K562 (cell line): ENCODE results near the gene GRXCR2. TPM values are rescaled to one million over a fixed set of nuclear protein-coding genes. Genes with fewer than 3 reads are reported as not detected.

ENCODE experiments used
- ATAC-seq: fragments of 200-7000 bp; cut with Tn5 transposase; 3 replicates; pipeline ENCODE4 v1.9.1; 2020; ENCODE audit warnings: moderate library complexity
- BruUV-seq: library from RNA; stranded (reverse); fragments of 400-500 nt; replicated peaks from 2 replicates; lab custom pipeline; 2021; lab: Mats Ljungman, UMichigan
- CTCF ChIA-PET: fragments of 300-600 bp; formaldehyde crosslinking; extraction: SDS; loops from one replicate; lab custom pipeline; 2021; ENCODE audit warnings: low intra/inter-chr PET ratio; lab: Yijun Ruan, JAX
- POLR2A ChIA-PET: fragments of 300-600, 350-650 bp; sonication (Branson Sonifier 250); formaldehyde crosslinking; extraction: SDS; loops from one replicate; lab custom pipeline; 2021; ENCODE audit warnings: antibody characterized with exemption, inconsistent platforms; lab: Yijun Ruan, JAX
- DNase-seq, 4 experiments: peaks; one replicate each; pipeline versions ENCODE4 v3.0.0 to v3.0.0-alpha.2; 2011 to 2018; ENCODE audit warnings: low spot score in 3 of 4, mixed read lengths in 3 of 4; ENCODE audit errors: extremely low read depth in 1 of 4
- FAIRE-seq: peaks from 2 replicates; lab custom pipeline; 2011; peaks lifted over from hg19 to GRCh38; lab: Jason Lieb, UNC
- H2AFZ ChIP-seq: 2 replicates; pipeline ENCODE4 v1.6.0; 2011; ENCODE audit warnings: low read depth, low read length, control low read depth, inconsistent platforms
- H3K27ac ChIP-seq: fragments of 200-600 bp; 3 replicates; pipeline ENCODE4 v1.8.0; 2011; ENCODE audit warnings: low read depth, mild to moderate bottlenecking, control low read depth, inconsistent platforms, low read length, moderate library complexity, mixed read lengths; ENCODE audit errors: extremely low read depth
- H3K27me3 ChIP-seq, 2 experiments: fragments of 300-600 bp in 1 of 2; 2 replicates in 1 of 2; 3 replicates in 1 of 2; pipeline versions ENCODE4 v1.6.0 to v1.8.0; 2011; ENCODE audit warnings: inconsistent platforms in 2 of 2, low read length in 2 of 2, mild to moderate bottlenecking in 1 of 2, mixed read lengths in 1 of 2, moderate library complexity in 1 of 2; ENCODE audit not compliant: control insufficient read depth in 2 of 2, insufficient read depth in 2 of 2
- H3K36me3 ChIP-seq: fragments of 300-600 bp; 3 replicates; pipeline ENCODE4 v1.8.0; 2011; ENCODE audit warnings: mild to moderate bottlenecking, low read length, inconsistent platforms; ENCODE audit not compliant: control insufficient read depth, insufficient read depth
- H3K4me1 ChIP-seq, 2 experiments: fragments of 200-600 bp in 1 of 2; replicated peaks in 1 of 2; 2 replicates in 1 of 2; 3 replicates in 1 of 2; pipeline versions ENCODE4 v1.5.1 to v1.8.0; 2011; ENCODE audit warnings: inconsistent platforms in 2 of 2, low read length in 2 of 2, mild to moderate bottlenecking in 1 of 2, mixed read lengths in 1 of 2, moderate library complexity in 1 of 2; ENCODE audit not compliant: control insufficient read depth in 2 of 2, insufficient read depth in 2 of 2
- H3K4me2 ChIP-seq: 2 replicates; pipeline ENCODE4 v1.6.1; 2011; ENCODE audit warnings: low read length, control low read depth, inconsistent platforms, mixed read lengths; ENCODE audit not compliant: insufficient read depth
- H3K4me3 ChIP-seq: fragments of 200-600 bp; sonication (generic), shearing (Covaris generic); 2 replicates; pipeline ENCODE4 v1.5.1; 2016; ENCODE audit warnings: control low read depth, inconsistent platforms
- H3K79me2 ChIP-seq: fragments of 200-600 bp; 3 replicates; pipeline ENCODE4 v1.8.0; 2011; ENCODE audit warnings: low read length, inconsistent platforms; ENCODE audit not compliant: control insufficient read depth, insufficient read depth
- H3K9ac ChIP-seq, 2 experiments: 2 replicates each; pipeline versions ENCODE4 v1.6.0 to v1.6.1; 2011; ENCODE audit warnings: low read depth in 2 of 2, low read length in 2 of 2, control low read depth in 1 of 2, inconsistent platforms in 1 of 2, mild to moderate bottlenecking in 1 of 2, mixed read lengths in 1 of 2; ENCODE audit not compliant: insufficient read depth in 1 of 2
- H3K9me1 ChIP-seq: one replicate; pipeline ENCODE4 v1.6.0; 2011; ENCODE audit warnings: inconsistent platforms, mild to moderate bottlenecking, low read length, moderate library complexity; ENCODE audit not compliant: control insufficient read depth, insufficient read depth
- H3K9me3 ChIP-seq: replicated peaks from 2 replicates; pipeline ENCODE4 v1.5.1; 2011; ENCODE audit warnings: low read depth, low read length, inconsistent platforms; ENCODE audit not compliant: control insufficient read depth, insufficient read depth
- H4K20me1 ChIP-seq: replicated peaks from 2 replicates; pipeline ENCODE4 v1.6.1; 2011; ENCODE audit warnings: low read length, inconsistent platforms, mixed read lengths; ENCODE audit not compliant: control insufficient read depth, insufficient read depth
- BRCA1 ChIP-seq, 2 experiments: fragments of 450-650 bp in 1 of 2; sonication (generic) in 1 of 2; formaldehyde crosslinking in 1 of 2; IDR thresholded peaks; 2 replicates each; pipeline versions ENCODE4 v1.5.0 to v1.6.1; 2017 to 2020; ENCODE audit warnings: mild to moderate bottlenecking in 1 of 2, missing genetic modification reagents in 1 of 2
- CBFA2T2 ChIP-seq: fragments of 450-650 bp; conservative IDR thresholded peaks from 2 replicates; pipeline ENCODE4 v1.6.1; 2017; ENCODE audit warnings: mild to moderate bottlenecking
- ELF2 ChIP-seq: fragments of 250-450 bp; sonication (Bioruptor Pico); IDR thresholded peaks from 2 replicates; pipeline ENCODE4 v1.5.0; 2021; ENCODE audit warnings: mild to moderate bottlenecking
- ELF4 ChIP-seq: fragments of 450-650 bp; formaldehyde crosslinking; IDR thresholded peaks from 2 replicates; pipeline ENCODE4 v1.4.0; 2022; ENCODE audit warnings: missing genetic modification characterization
- GTF2A2 ChIP-seq: IDR thresholded peaks from 2 replicates; pipeline ENCODE4 v1.6.1; 2016; ENCODE audit warnings: mild to moderate bottlenecking, missing genetic modification characterization, missing compliant biosample characterization
- JUN ChIP-seq, 2 experiments: sonication (generic) in 1 of 2; formaldehyde crosslinking in 1 of 2; IDR thresholded peaks; 2 replicates each; pipeline versions ENCODE4 v1.6.1 to v1.8.0; 2012 to 2022; ENCODE audit warnings: borderline replicate concordance in 2 of 2, mild to moderate bottlenecking in 2 of 2, improper control_type of control experiment in 1 of 2, low read depth in 1 of 2, low read length in 1 of 2, missing genetic modification reagents in 1 of 2
- JUND ChIP-seq, 2 experiments: IDR thresholded peaks; 2 replicates in 1 of 2; 3 replicates in 1 of 2; pipeline ENCODE4 v1.6.1; 2011; ENCODE audit warnings: borderline replicate concordance in 2 of 2, low read depth in 2 of 2, low read length in 2 of 2, improper control_type of control experiment in 1 of 2, missing biosample characterization in 1 of 2, missing genetic modification characterization in 1 of 2, missing genetic modification reagents in 1 of 2
- KAT8 ChIP-seq: fragments of 450-650 bp; IDR thresholded peaks from 2 replicates; pipeline ENCODE4 v1.6.1; 2016; ENCODE audit warnings: low read depth, mild to moderate bottlenecking
- MED1 ChIP-seq: sonication (generic); formaldehyde crosslinking; IDR thresholded peaks from 2 replicates; pipeline ENCODE4 v1.8.1; 2023; ENCODE audit warnings: missing genetic modification reagents, borderline replicate concordance
- MEF2A ChIP-seq: IDR thresholded peaks from 2 replicates; pipeline ENCODE4 v1.6.1; 2011; ENCODE audit warnings: low read depth, mild to moderate bottlenecking, low read length, moderate library complexity; ENCODE audit not compliant: control insufficient read depth
- MEF2D ChIP-seq: conservative IDR thresholded peaks from 2 replicates; pipeline ENCODE4 v1.6.1; 2016; ENCODE audit warnings: low read depth, missing genetic modification characterization, missing compliant biosample characterization
- MTA3 ChIP-seq: fragments of 450-650 bp; formaldehyde crosslinking; IDR thresholded peaks from 2 replicates; pipeline ENCODE4 v1.6.1; 2017; ENCODE audit warnings: mild to moderate bottlenecking, borderline replicate concordance
- NFATC3 ChIP-seq: fragments of 450-650 bp; IDR thresholded peaks from 2 replicates; pipeline ENCODE4 v1.6.1; 2017; ENCODE audit warnings: mild to moderate bottlenecking
- PTBP1 ChIP-seq: fragments of 200-400 bp; formaldehyde crosslinking; IDR thresholded peaks from 2 replicates; pipeline ENCODE4 v1.6.1; 2017; ENCODE audit warnings: low read depth, low read length
- RCOR1 ChIP-seq, 2 experiments: IDR thresholded peaks; 2 replicates each; pipeline ENCODE4 v1.6.1; 2012; ENCODE audit warnings: low read depth in 2 of 2, low read length in 2 of 2, borderline replicate concordance in 1 of 2, improper control_type of control experiment in 1 of 2
- SAFB ChIP-seq: fragments of 200-400 bp; formaldehyde crosslinking; IDR thresholded peaks from 2 replicates; pipeline ENCODE4 v1.6.1; 2017; ENCODE audit warnings: low read depth, low read length, borderline replicate concordance
- SMARCA4 ChIP-seq: fragments of 450-650 bp; IDR thresholded peaks from 2 replicates; pipeline ENCODE4 v1.6.1; 2016
- SRSF7 ChIP-seq: fragments of 200-400 bp; formaldehyde crosslinking; optimal IDR thresholded peaks from 2 replicates; pipeline ENCODE3; 2017; ENCODE audit warnings: mild to moderate bottlenecking, low read depth, low read length
- TAF7 ChIP-seq: fragments of 450-650 bp; IDR thresholded peaks from 2 replicates; pipeline ENCODE4 v1.6.1; 2016; ENCODE audit warnings: missing genetic modification characterization, missing compliant biosample characterization
- TCF3 ChIP-seq: sonication (generic); formaldehyde crosslinking; IDR thresholded peaks from 2 replicates; pipeline ENCODE4 v1.4.0; 2020; ENCODE audit warnings: mild to moderate bottlenecking, missing genetic modification reagents
- THRAP3 ChIP-seq: fragments of 450-650 bp; IDR thresholded peaks from 2 replicates; pipeline ENCODE4 v1.6.1; 2016; ENCODE audit warnings: mild to moderate bottlenecking, inconsistent platforms, borderline replicate concordance
- TRIM28 ChIP-seq: fragments of 450-650 bp; IDR thresholded peaks from 2 replicates; pipeline ENCODE4 v1.6.1; 2017
- ZFP30 ChIP-seq: fragments of 250-450 bp; sonication (Bioruptor Pico); IDR thresholded peaks from 2 replicates; pipeline ENCODE4 v1.8.0; 2022; ENCODE audit warnings: moderate library complexity, mild to moderate bottlenecking, inconsistent platforms, borderline replicate concordance
- ZKSCAN8 ChIP-seq: fragments of 200-800 bp; sonication (Bioruptor generic); IDR thresholded peaks from 2 replicates; pipeline ENCODE4 v1.6.1; 2016; ENCODE audit warnings: missing genetic modification characterization, missing compliant biosample characterization
- ZNF146 ChIP-seq: IDR thresholded peaks from one replicate; pipeline ENCODE4 v1.6.1; 2018; ENCODE audit warnings: missing compliant biosample characterization; ENCODE audit not compliant: unreplicated experiment
- ZNF384 ChIP-seq: IDR thresholded peaks from 2 replicates; pipeline ENCODE4 v1.6.1; 2012; ENCODE audit warnings: low read depth, low read length, improper control_type of control experiment
- WGBS: fragments of 100-300 bp; shearing (Covaris generic); methylation state at CpG from one replicate; pipeline ENCODE4 v1.1.6; 2016; ENCODE audit warnings: low coverage, mixed read lengths; ENCODE audit not compliant: insufficient coverage; ENCODE audit errors: missing lambda C conversion rate; 5-methylcytosine and 5-hydroxymethylcytosine counted together
- in situ Hi-C: fragments of 300-500 bp; cut with MboI; formaldehyde crosslinking; loops from 4 replicates; pipeline ENCODE4 v1.15.0; 2018; ENCODE audit warnings: inconsistent platforms, mixed read lengths
- intact Hi-C: fragments of 100-400 bp; cut with micrococcal nuclease; formaldehyde crosslinking; loops from 2 replicates; pipeline ENCODE4 v1.14.2; 2022
- polyA plus RNA-seq, 8 experiments: library from polyadenylated mRNA; depleted of rRNA in 4 of 8; stranded (reverse) in 5 of 8; unstranded in 3 of 8; fragments of >200 nt; fragmentation: Nextera tagmentation in 2 of 8; fragmentation: Illumina TruSeq in 1 of 8; extraction: Ambion mirVana in 2 of 8; extraction: Trizol in 1 of 8; gene quantifications; 2 replicates each; pipeline versions ENCODE4 v1.2.1 to v1.2.3, GENCODE V29; 2011 to 2014; ENCODE audit warnings: inconsistent platforms in 1 of 8, missing spikeins in 1 of 8
- total RNA-seq, 7 experiments: library from RNA; depleted of rRNA in 6 of 7; stranded (reverse); fragments of >200 nt in 6 of 7; fragmentation: Illumina TruSeq in 2 of 7; extraction: Trizol in 2 of 7; gene quantifications; 2 replicates each; pipeline versions ENCODE4 v1.2.1 to v1.2.3, GENCODE V29; 2011 to 2021; ENCODE audit warnings: low replicate concordance in 1 of 7

The GRXCR2 gene
- total and polyA plus RNA-seq, 9 of the 15 experiments (the other 6 are each of a cell fraction or from before 2014, with no cell fraction given): not detected

GRCh38 chr5:145852990-145853389, 19.8 kb downstream of the GRXCR2 start (continued):
- TF ChIP-seq SRSF7 (no peak), RCOR1 (IDR thresholded peaks at IDR 0.05; ENCODE audit: borderline replicate concordance in 1 of 2, low read depth in 2 of 2, low read length in 2 of 2) (no peak), THRAP3 (no peak), MEF2D (0 out of 2 replicates have a peak, but pooled peaks have one; percentile 23), ZFP30 (CRISPR knock-in tag) (no peak), NFATC3 (no peak)

GRCh38 chr5:145848854-145849253, 24.0 kb downstream of the GRXCR2 start:
- H3K9me1 ChIP-seq: no peaks in the 10 kb centered on the region
- ChIA-PET CTCF (no interaction called here), POLR2A (interaction anchor here (2.0 kb wide), 1 partner anchor 14 kb away, joined by 10 read pairs; the partner anchor contains the start of gene PRELID2)
- no peak overlapping the region for H3K4me3 ChIP-seq
- peaks cover 4 to 43% of the 10 kb centered on the region in 2 experiments; a peak in 4 of 5 replicates for H3K4me1 ChIP-seq
- H3K27ac ChIP-seq: peak overlapping the region; percentile 5; the same call in 1 of the 3 replicates
- no peak overlapping the region for H3K9ac ChIP-seq
- no TSS peak for BruUV-seq
- FAIRE-seq (no peak), DNase-seq (peak in 1 of 4 experiments; percentile 48), ATAC-seq (no peak)
- 33% methylated on average over 1 of the region's 1 CpG for WGBS
- in situ Hi-C loops: no loop called here
- intact Hi-C loops: no loop called here
- H3K27me3 ChIP-seq: no peaks in the 10 kb centered on the region
- no peaks in the 10 kb centered on the region for H3K79me2 ChIP-seq
- H3K9me3 ChIP-seq: no peaks in the 10 kb centered on the region
- H3K4me2 ChIP-seq: no peak overlapping the region
- H2AFZ ChIP-seq: peak overlapping the region; percentile 71
- H4K20me1 ChIP-seq: no peaks in the 10 kb centered on the region
- H3K36me3 ChIP-seq: no peaks in the 10 kb centered on the region
- TF ChIP-seq MEF2A (no peak), ZNF146 (CRISPR knock-in tag) (no peak), CBFA2T2 (no peak), TCF3 (CRISPR knock-in tag) (no peak), JUND (IDR thresholded peaks at IDR 0.05; ENCODE audit: borderline replicate concordance, low read depth, low read length) (peak; percentile 56; the same call in 1 of the 2 replicates), JUND (tag; IDR thresholded peaks at IDR 0.05; ENCODE audit: borderline replicate concordance, low read depth, low read length) (no peak), SMARCA4 (no peak), KAT8 (no peak), SAFB (no peak), MTA3 (no peak), BRCA1 (IDR thresholded peaks at IDR 0.05) (no peak), BRCA1 (CRISPR knock-in tag; IDR thresholded peaks at IDR 0.05) (no peak), ZNF384 (no peak), ZKSCAN8 (no peak), JUN (IDR thresholded peaks at IDR 0.05; ENCODE audit: borderline replicate concordance, low read depth, low read length) (0 out of 2 replicates have a peak, but pooled peaks have one; percentile 36), JUN (CRISPR knock-in tag; IDR thresholded peaks at IDR 0.05; ENCODE audit: borderline replicate concordance) (no peak), GTF2A2 (tag) (no peak), TRIM28 (no peak), TAF7 (tag) (no peak), PTBP1 (no peak), ELF2 (CRISPR knock-in tag) (no peak), ELF4 (no peak), MED1 (CRISPR knock-in tag) (no peak)
